Hair follicle dermal papilla cell (primary cell): ENCODE measurements around the gene GEMIN4. TPM values are rescaled to one million over a fixed set of nuclear protein-coding genes. Genes with fewer than 3 reads are reported as not detected.

Source experiments
- total RNA-seq: library from RNA; depleted of rRNA; stranded (reverse); fragments of >200 nt; gene quantifications from 2 replicates; pipeline ENCODE4 v1.2.3, GENCODE V29; 2012

Gene GEMIN4
- total RNA-seq = 17.8 and 20.8 TPM in 2 replicates

GRCh38 chr17:752002-752619 lies at the start of gene GEMIN4:
Gene GEMIN4 (minus strand): TSS chr17:752264. CDS start chr17:752142, 122 bp downstream.

DNA sequence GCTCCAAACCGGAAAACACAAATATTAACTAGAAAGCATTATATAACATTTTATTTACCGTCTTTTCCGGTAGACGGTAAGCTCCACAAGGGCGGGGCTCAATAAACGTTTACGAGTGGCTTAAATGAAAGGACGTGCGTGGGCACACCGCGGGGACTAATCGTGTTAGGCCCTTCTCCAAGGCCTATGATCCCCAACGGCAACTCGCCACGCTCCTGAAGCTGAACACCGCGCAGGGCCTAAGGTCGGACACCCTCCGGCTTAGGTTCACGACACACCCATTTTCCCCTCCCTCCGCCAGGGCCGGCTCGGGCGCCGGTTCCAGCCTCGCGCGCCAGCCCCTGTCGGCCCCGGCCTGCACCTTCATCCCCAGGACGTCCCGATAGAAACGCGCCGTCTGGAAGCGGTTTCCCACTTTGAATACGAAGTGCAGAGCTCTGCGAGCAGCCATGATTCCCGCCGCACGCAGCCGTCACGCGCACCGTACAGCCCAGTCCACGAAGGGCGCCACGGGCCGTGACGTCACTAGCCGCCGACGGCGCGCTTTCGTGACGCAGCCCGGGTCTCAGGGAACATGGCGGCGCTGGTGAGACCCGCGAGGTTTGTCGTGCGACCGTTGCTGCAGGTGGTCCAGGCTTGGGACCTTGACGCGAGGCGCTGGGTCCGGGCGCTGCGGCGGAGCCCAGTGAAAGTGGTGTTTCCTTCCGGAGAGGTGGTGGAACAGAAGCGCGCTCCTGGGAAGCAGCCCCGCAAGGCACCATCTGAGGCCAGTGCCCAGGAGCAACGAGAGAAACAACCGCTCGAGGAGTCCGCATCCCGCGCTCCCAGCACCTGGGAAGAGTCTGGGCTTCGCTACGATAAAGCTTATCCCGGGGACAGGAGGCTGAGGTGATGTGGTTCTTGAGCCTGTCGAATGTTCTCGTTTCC lies 30.0 kb upstream of the GEMIN4 start, which contains the start of the genes GLOD4 and MRM3:
GLOD4 (minus strand) TSS at position 476 of the 927 bp plus-strand sequence; CDS start at position 451, 25 bp downstream.
MRM3 (plus strand) TSS at position 549 of the 927 bp plus-strand sequence; CDS start at position 575, 26 bp downstream.

GRCh38 chr17:732067-732901 lies 19.8 kb downstream of the GEMIN4 start, which contains the start of gene TLCD3A:
Gene TLCD3A (plus strand): TSS chr17:732596. CDS start chr17:732648, 52 bp downstream.

Other genes with a start within 250 kb of the GEMIN4 start
- gene VPS53, start 37.4 kb downstream of the GEMIN4 start, total RNA-seq = 31.3 and 34.7 TPM in 2 replicates
- gene TLCD3A, start 19.7 kb downstream of the GEMIN4 start, total RNA-seq = 23.9 and 26.6 TPM in 2 replicates
- 31.3 and 42.4 TPM in 2 replicates for gene GLOD4, start 30.0 kb upstream of the GEMIN4 start, total RNA-seq
- gene MRM3, start 30.1 kb upstream of the GEMIN4 start, total RNA-seq = 11.5 and 15.4 TPM in 2 replicates
- gene NXN, start 227.5 kb upstream of the GEMIN4 start, total RNA-seq = 120 and 124 TPM in 2 replicates
- gene TIMM22, start 244.9 kb upstream of the GEMIN4 start, total RNA-seq = 14.9 and 15.2 TPM in 2 replicates